OCI-LY1 (cell line): Measurements from ENCODE around the gene RPL11.
A peak's percentile ranks its signal among the peaks of the same experiment; 100 is the strongest.

Source experiments
- H2AFZ ChIP-seq: fragments of 200-600 bp; sonication (generic), shearing (Covaris generic); 2 replicates; pipeline ENCODE4 v1.6.0; 2014; ENCODE audit warnings: antibody characterized with exemption, mild to moderate bottlenecking, low read length
- H3F3A ChIP-seq: fragments of 200-600 bp; sonication (generic), shearing (Covaris generic); 2 replicates; pipeline ENCODE4 v1.6.0; 2014; ENCODE audit warnings: mild to moderate bottlenecking, antibody characterized with exemption, low read length, moderate library complexity; ENCODE audit not compliant: insufficient read depth
- H3K27ac ChIP-seq: fragments of 200-600 bp; sonication (generic); 2 replicates; pipeline ENCODE4 v1.5.1; 2014; ENCODE audit warnings: low read length, mixed run types, mild to moderate bottlenecking, low read depth; ENCODE audit not compliant: poor library complexity, severe bottlenecking
- H3K27me3 ChIP-seq: fragments of 200-600 bp; sonication (generic); 2 replicates; pipeline ENCODE4 v1.6.0; 2014; ENCODE audit warnings: antibody characterized with exemption, mild to moderate bottlenecking, low read length, moderate library complexity; ENCODE audit not compliant: insufficient read depth
- H3K36me3 ChIP-seq: fragments of 200-600 bp; sonication (generic); 2 replicates; pipeline ENCODE4 v1.6.1; 2014; ENCODE audit warnings: mild to moderate bottlenecking, antibody characterized with exemption, low read length, moderate library complexity, mixed read lengths; ENCODE audit not compliant: insufficient read depth
- H3K4me1 ChIP-seq: fragments of 200-600 bp; sonication (generic); 2 replicates; pipeline ENCODE4 v1.5.1; 2014; ENCODE audit warnings: mild to moderate bottlenecking, low read length, moderate library complexity; ENCODE audit not compliant: insufficient read depth, severe bottlenecking
- H3K4me2 ChIP-seq: fragments of 200-600 bp; sonication (generic), shearing (Covaris generic); 2 replicates; pipeline ENCODE4 v1.6.1; 2014; ENCODE audit warnings: low read length
- H3K4me3 ChIP-seq: fragments of 200-600 bp; sonication (generic); 2 replicates; pipeline ENCODE4 v1.5.1; 2014; ENCODE audit warnings: low read length, low read depth, mild to moderate bottlenecking, mixed read lengths; ENCODE audit not compliant: poor library complexity, severe bottlenecking
- H3K79me2 ChIP-seq: fragments of 200-600 bp; shearing (Covaris generic); 2 replicates; pipeline ENCODE4 v1.6.1; 2016; ENCODE audit warnings: mixed run types, low read length, mixed read lengths; ENCODE audit not compliant: insufficient read depth
- H3K9ac ChIP-seq: fragments of 200-600 bp; sonication (generic), shearing (Covaris generic); 2 replicates; pipeline ENCODE4 v1.6.1; 2014; ENCODE audit warnings: mild to moderate bottlenecking, low read length, mixed read lengths
- H3K9me2 ChIP-seq: fragments of 200-600 bp; sonication (generic), shearing (Covaris generic); 2 replicates; pipeline ENCODE4 v1.6.1; 2014; ENCODE audit warnings: low read depth, mild to moderate bottlenecking, low read length, mixed read lengths
- H3K9me3 ChIP-seq: fragments of 200-600 bp; shearing (Covaris generic); 2 replicates; pipeline ENCODE4 v1.6.1; 2014; ENCODE audit warnings: low read length, mixed read lengths
- H4K20me1 ChIP-seq: fragments of 200-600 bp; sonication (generic), shearing (Covaris generic); 2 replicates; pipeline ENCODE4 v1.6.0; 2016; ENCODE audit warnings: mild to moderate bottlenecking, low read length; ENCODE audit not compliant: insufficient read depth
- EZH2 ChIP-seq: fragments of 200-600 bp; sonication (generic), shearing (Covaris generic); IDR thresholded peaks from 2 replicates; pipeline ENCODE4 v1.8.0; 2017; ENCODE audit warnings: borderline replicate concordance, mixed run types, mild to moderate bottlenecking, antibody characterized with exemption, low read length, moderate library complexity, mixed read lengths
- TF ChIP-seq, protein P1 (sequence below): fragments of 200-600 bp; sonication (generic), shearing (Covaris generic); IDR thresholded peaks from 2 replicates; pipeline ENCODE4 v1.5.1; 2017; ENCODE audit warnings: mild to moderate bottlenecking, antibody characterized with exemption, low read length, moderate library complexity, mixed read lengths

The RPL11 gene

DNA sequence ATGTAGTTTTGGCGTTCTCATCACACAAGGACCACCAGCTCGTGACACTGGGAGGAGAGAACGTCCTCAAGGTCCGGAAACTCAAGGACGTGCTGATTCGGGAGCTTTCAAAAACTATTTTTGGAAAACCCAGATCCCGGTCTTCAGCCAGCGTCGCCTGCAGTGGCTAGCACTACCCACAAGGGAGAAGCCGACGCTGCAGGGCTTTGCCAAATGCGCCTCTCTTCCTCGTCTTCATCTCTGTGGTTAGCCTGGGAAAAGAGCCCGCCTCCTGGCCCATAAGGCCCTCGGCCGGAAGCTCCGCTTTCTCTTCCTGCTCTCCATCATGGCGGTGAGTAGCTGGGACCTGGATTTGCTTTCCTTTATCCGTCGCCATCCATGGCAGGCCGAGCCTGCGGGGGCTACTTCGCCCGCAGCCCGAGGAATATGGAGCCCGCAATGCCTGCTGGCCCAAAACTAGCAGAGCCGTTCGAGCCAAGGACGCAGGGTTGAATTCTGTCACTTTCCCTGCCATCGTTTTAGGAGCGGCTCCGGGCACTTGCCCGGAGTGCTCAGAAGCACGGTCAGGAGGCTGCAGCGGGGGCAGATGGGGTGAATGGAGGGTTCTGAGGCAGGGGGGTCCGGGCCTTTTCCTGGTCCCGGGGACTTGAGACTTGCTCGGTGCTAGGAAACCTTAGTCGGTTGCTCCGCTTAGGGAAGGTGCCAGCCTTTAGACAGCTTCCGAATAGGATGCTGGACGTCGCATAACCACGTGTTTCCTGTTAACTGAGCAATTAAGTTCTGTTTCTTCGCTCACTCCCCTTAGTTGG, at the start of gene RPL11:
Gene RPL11 (plus strand): TSS at position 308 of the 809 bp plus-strand sequence. CDS start 18 bp downstream, at position 326.
- Histone ChIP-seq H3K27ac (peak within 1 kb of the TSS; percentile 74), H2AFZ (peak within 1 kb of the TSS; percentile 64), H3K4me1 (peaks cover 34% of the 10 kb centered on the region), H3K4me2 (peak within 1 kb of the TSS; percentile 74), H3K36me3 (peaks cover 46% of the 10 kb centered on the region), H3F3A (no peaks in the 10 kb centered on the region), H3K79me2 (peaks cover 48% of the 10 kb centered on the region), H3K27me3 (no peaks in the 10 kb centered on the region), H4K20me1 (no peaks in the 10 kb centered on the region), H3K9me2 (no peaks in the 10 kb centered on the region), H3K4me3 (peak within 1 kb of the TSS; percentile 94), H3K9ac (peak within 1 kb of the TSS; percentile 84), H3K9me3 (no peaks in the 10 kb centered on the region; the same call in 1 of the 2 replicates)
- TF ChIP-seq EZH2: no peak
- TF ChIP-seq, protein P1, sequence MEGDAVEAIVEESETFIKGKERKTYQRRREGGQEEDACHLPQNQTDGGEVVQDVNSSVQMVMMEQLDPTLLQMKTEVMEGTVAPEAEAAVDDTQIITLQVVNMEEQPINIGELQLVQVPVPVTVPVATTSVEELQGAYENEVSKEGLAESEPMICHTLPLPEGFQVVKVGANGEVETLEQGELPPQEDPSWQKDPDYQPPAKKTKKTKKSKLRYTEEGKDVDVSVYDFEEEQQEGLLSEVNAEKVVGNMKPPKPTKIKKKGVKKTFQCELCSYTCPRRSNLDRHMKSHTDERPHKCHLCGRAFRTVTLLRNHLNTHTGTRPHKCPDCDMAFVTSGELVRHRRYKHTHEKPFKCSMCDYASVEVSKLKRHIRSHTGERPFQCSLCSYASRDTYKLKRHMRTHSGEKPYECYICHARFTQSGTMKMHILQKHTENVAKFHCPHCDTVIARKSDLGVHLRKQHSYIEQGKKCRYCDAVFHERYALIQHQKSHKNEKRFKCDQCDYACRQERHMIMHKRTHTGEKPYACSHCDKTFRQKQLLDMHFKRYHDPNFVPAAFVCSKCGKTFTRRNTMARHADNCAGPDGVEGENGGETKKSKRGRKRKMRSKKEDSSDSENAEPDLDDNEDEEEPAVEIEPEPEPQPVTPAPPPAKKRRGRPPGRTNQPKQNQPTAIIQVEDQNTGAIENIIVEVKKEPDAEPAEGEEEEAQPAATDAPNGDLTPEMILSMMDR: peak; percentile 74

DNA sequence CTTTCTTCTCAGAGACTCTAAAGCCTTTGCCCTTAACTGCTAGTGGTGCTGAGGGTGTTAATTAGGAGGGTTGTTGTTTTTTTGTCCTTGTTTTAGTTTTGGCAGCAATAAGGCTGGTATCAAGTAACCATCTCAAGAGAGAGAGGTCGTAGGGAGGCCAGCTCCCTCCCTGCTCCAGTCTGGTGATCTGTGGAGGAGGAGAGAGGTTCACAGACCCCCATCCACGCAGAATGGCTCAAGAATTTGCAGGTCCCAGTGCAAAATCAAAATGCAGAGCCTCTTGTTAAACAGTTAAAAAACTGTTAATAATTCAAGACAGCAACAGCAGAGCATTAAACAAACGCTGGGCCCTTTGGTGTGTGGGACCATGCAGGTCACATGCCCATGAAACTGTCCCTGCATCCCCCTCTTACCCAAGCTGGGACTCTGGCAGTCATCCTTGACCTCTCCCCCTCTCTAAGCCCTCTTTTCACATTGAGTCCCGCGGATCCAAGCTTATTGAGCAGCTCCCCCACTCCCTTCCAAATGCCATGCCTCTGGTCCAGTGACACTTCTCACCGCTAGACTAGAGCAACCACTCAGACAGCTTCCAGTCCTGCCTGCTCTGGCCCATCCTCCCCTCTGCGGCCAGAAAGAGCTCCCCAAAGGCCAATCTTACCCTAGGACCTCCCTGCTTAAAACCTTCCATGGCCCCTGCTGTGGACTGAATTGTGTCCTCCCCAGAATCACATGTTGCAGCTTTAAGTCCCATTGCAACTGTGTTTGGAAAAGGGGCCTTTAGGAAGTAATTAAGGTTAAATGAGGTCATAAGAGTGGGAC, 47.7 kb upstream of the RPL11 start:
- no peaks in the 10 kb centered on the region for H3F3A ChIP-seq
- no peak overlapping the region for H3K4me2 ChIP-seq
- no peaks in the 10 kb centered on the region; the same call in 1 of the 2 replicates for H3K36me3 ChIP-seq
- no peaks in the 10 kb centered on the region for H3K27me3 ChIP-seq
- no peaks in the 10 kb centered on the region for H3K79me2 ChIP-seq
- TF ChIP-seq, protein P1: no peak
- no peak for TF ChIP-seq EZH2
- no peak overlapping the region for H3K27ac ChIP-seq
- no peaks in the 10 kb centered on the region for H3K9me3 ChIP-seq
- H3K9me2 ChIP-seq: no peaks in the 10 kb centered on the region
- H2AFZ ChIP-seq: no peak overlapping the region
- H3K9ac ChIP-seq: no peak overlapping the region
- peaks cover 10% of the 10 kb centered on the region for H3K4me1 ChIP-seq
- H3K4me3 ChIP-seq: no peak overlapping the region
- no peaks in the 10 kb centered on the region for H4K20me1 ChIP-seq

DNA sequence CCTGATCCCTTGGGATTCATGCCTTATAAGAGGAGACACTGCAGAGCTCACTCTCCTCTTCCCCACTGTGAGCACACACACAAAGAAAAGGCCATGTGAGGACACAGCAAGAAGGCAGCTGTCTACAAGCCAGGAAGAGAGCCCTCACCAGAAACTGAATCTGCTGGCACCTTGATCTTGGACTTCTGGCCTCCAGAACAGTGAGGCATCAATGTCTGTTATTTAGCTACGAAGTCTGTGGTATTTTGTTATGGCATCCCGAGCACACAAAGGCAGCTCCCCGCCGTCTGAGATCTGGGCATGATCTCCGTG, 47.1 kb upstream of the RPL11 start:
- no peak overlapping the region for H3K4me2 ChIP-seq
- no peak overlapping the region for H3K4me3 ChIP-seq
- TF ChIP-seq, protein P1: no peak
- TF ChIP-seq EZH2: no peak
- no peaks in the 10 kb centered on the region for H3K9me3 ChIP-seq
- H3K27me3 ChIP-seq: no peaks in the 10 kb centered on the region
- H3K79me2 ChIP-seq: no peaks in the 10 kb centered on the region
- H3K4me1 ChIP-seq: peaks cover 10% of the 10 kb centered on the region
- no peaks in the 10 kb centered on the region; the same call in 1 of the 2 replicates for H3K36me3 ChIP-seq
- no peaks in the 10 kb centered on the region for H3F3A ChIP-seq
- no peak overlapping the region for H3K9ac ChIP-seq
- H3K9me2 ChIP-seq: no peaks in the 10 kb centered on the region
- H3K27ac ChIP-seq: no peak overlapping the region
- no peak overlapping the region for H2AFZ ChIP-seq
- H4K20me1 ChIP-seq: no peaks in the 10 kb centered on the region
